ENCODE data around the gene CCDC138. TPM values are rescaled to one million over a fixed set of nuclear protein-coding genes. Genes with fewer than 3 reads are reported as not detected.

The CCDC138 gene
- total RNA-seq, 1 experiment from 2014 or later, result 25.8 TPM

DNA sequence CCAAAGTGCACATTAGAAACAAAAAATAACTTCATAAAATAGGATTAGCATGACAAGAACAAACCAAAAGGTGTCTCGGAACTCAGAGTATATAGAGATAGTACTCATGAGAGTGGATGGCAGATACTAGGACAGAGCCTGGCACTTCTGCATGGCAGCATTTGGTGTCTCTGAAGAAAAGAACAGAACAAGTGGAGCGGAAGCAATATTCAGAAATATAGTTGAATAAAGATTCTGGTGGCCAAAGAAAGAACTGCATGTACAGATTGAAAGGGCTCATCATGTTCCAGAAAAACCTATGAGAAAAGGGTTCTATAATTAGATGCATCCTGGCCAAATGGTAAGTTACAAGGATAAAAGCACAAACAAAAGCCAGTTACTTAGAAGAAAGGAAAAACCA, 90.9 kb downstream of the CCDC138 start:
- Histone ChIP-seq H3K9me3 (ENCODE audit: low read depth, low read length, poor library complexity, severe bottlenecking) (peaks cover 9% of the 10 kb centered on the region), H3K27me3 (replicated peaks; ENCODE audit: insufficient read depth, low read depth, low read length, poor library complexity) (no peaks in the 10 kb centered on the region), H3K4me3 (ENCODE audit: low read depth, low read length, poor library complexity, severe bottlenecking) (no peak overlapping the region), H3K36me3 (ENCODE audit: insufficient read depth, low read length, poor library complexity, severe bottlenecking) (no peaks in the 10 kb centered on the region), H3K4me1 (ENCODE audit: insufficient read depth, low read length, poor library complexity, severe bottlenecking) (no peaks in the 10 kb centered on the region), H3K27ac (ENCODE audit: low read depth, low read length, poor library complexity, severe bottlenecking) (no peak overlapping the region)
- TF ChIP-seq EZH2 (IDR thresholded peaks at IDR 0.05; ENCODE audit: borderline replicate concordance, low read depth, low read length, poor library complexity, severe bottlenecking), result no peak
- TF ChIP-seq, protein P1, sequence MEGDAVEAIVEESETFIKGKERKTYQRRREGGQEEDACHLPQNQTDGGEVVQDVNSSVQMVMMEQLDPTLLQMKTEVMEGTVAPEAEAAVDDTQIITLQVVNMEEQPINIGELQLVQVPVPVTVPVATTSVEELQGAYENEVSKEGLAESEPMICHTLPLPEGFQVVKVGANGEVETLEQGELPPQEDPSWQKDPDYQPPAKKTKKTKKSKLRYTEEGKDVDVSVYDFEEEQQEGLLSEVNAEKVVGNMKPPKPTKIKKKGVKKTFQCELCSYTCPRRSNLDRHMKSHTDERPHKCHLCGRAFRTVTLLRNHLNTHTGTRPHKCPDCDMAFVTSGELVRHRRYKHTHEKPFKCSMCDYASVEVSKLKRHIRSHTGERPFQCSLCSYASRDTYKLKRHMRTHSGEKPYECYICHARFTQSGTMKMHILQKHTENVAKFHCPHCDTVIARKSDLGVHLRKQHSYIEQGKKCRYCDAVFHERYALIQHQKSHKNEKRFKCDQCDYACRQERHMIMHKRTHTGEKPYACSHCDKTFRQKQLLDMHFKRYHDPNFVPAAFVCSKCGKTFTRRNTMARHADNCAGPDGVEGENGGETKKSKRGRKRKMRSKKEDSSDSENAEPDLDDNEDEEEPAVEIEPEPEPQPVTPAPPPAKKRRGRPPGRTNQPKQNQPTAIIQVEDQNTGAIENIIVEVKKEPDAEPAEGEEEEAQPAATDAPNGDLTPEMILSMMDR (conservative IDR thresholded peaks at IDR 0.05; ENCODE audit: low read depth, low read length), result no peak
- no TSS peak for BruUV-seq (replicated peaks)
- intact Hi-C loops (cut with micrococcal nuclease; ENCODE audit: unreplicated experiment), result no loop called here
- DNase-seq (ENCODE audit: low spot score), result no peak
- CTCF ChIA-PET, result no interaction called here
- POLR2A ChIA-PET (ENCODE audit: low non-redundant PET), result no interaction called here

DNA sequence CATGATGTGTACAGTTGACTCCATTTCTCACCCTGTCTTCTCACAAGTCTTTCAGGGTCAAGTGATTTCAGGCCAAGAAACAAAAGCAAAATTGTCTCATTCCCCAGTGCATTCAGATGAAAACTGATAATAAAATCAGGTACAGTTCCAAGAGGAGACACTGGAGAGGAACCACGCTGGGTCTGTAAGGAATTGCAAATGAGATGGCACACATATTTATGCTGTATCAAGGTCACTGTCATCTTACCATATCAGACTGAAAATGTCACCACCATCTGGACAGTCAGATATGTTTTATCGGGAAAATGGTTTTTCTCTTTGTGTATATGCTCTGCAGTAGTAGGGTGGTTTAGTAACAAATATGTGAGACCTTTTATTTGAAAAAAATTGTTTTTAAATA, 91.7 kb downstream of the CCDC138 start:
- TF ChIP-seq, protein P1 (conservative IDR thresholded peaks at IDR 0.05; ENCODE audit: low read depth, low read length), result no peak
- no peak for TF ChIP-seq EZH2 (IDR thresholded peaks at IDR 0.05; ENCODE audit: borderline replicate concordance, low read depth, low read length, poor library complexity, severe bottlenecking)
- Histone ChIP-seq H3K27me3 (replicated peaks; ENCODE audit: insufficient read depth, low read depth, low read length, poor library complexity) (no peaks in the 10 kb centered on the region), H3K9me3 (ENCODE audit: low read depth, low read length, poor library complexity, severe bottlenecking) (peaks cover 9% of the 10 kb centered on the region), H3K4me3 (ENCODE audit: low read depth, low read length, poor library complexity, severe bottlenecking) (no peak overlapping the region), H3K4me1 (ENCODE audit: insufficient read depth, low read length, poor library complexity, severe bottlenecking) (no peaks in the 10 kb centered on the region), H3K36me3 (ENCODE audit: insufficient read depth, low read length, poor library complexity, severe bottlenecking) (no peaks in the 10 kb centered on the region), H3K27ac (ENCODE audit: low read depth, low read length, poor library complexity, severe bottlenecking) (no peak overlapping the region)
- POLR2A ChIA-PET (ENCODE audit: low non-redundant PET), result no interaction called here
- no peak for DNase-seq (ENCODE audit: low spot score)
- CTCF ChIA-PET, result no interaction called here
- BruUV-seq (replicated peaks), result no TSS peak
- intact Hi-C loops (cut with micrococcal nuclease; ENCODE audit: unreplicated experiment), result no loop called here

DNA sequence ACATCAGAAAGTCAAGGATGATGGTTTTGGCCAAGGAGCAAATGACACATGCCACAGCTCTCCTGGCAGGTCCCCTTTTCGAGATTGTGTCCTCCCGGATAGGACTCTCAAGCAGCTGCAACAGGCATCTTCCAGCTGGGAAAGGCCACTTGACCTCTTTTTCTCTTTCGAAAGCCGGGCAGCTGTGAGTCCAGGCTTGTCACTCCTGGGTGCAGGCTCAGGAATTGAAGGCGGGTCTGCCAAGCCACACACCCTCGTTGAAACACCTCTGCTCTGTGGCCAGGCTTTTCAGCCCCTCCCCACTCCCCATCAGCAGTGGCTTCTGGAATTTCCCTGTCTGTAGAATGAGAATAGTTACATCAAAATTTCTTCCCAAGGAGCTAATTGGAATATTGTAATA, 98.0 kb downstream of the CCDC138 start:
- Histone ChIP-seq H3K9me3 (ENCODE audit: low read depth, low read length, poor library complexity, severe bottlenecking) (peaks cover 17% of the 10 kb centered on the region), H3K36me3 (ENCODE audit: insufficient read depth, low read length, poor library complexity, severe bottlenecking) (no peaks in the 10 kb centered on the region), H3K4me3 (ENCODE audit: low read depth, low read length, poor library complexity, severe bottlenecking) (no peak overlapping the region), H3K27ac (ENCODE audit: low read depth, low read length, poor library complexity, severe bottlenecking) (no peak overlapping the region), H3K27me3 (replicated peaks; ENCODE audit: insufficient read depth, low read depth, low read length, poor library complexity) (no peaks in the 10 kb centered on the region), H3K4me1 (ENCODE audit: insufficient read depth, low read length, poor library complexity, severe bottlenecking) (no peaks in the 10 kb centered on the region)
- CTCF ChIA-PET, result no interaction called here
- POLR2A ChIA-PET (ENCODE audit: low non-redundant PET), result no interaction called here
- intact Hi-C loops (cut with micrococcal nuclease; ENCODE audit: unreplicated experiment), result no loop called here
- BruUV-seq (replicated peaks), result no TSS peak
- TF ChIP-seq, protein P1 (conservative IDR thresholded peaks at IDR 0.05; ENCODE audit: low read depth, low read length), result no peak
- no peak for TF ChIP-seq EZH2 (IDR thresholded peaks at IDR 0.05; ENCODE audit: borderline replicate concordance, low read depth, low read length, poor library complexity, severe bottlenecking)
- no peak for DNase-seq (ENCODE audit: low spot score)
